H54 (cell line): ENCODE measurements around the gene FMN2.
A peak's percentile ranks its signal among the peaks of the same experiment; 100 is the strongest.

Experiments used
- DNase-seq: peaks from one replicate; pipeline ENCODE4 v3.0.0; 2011; ENCODE audit warnings: low spot score, mixed read lengths; ENCODE audit not compliant: insufficient read length
- FAIRE-seq: peaks from 3 replicates; lab custom pipeline; 2011; peaks lifted over from hg19 to GRCh38; lab: Jason Lieb, UNC
- POLR2A ChIP-seq: IDR thresholded peaks from 2 replicates; pipeline ENCODE4 v1.6.1; 2011; ENCODE audit warnings: low read depth, mild to moderate bottlenecking, low read length

FMN2 gene

DNA sequence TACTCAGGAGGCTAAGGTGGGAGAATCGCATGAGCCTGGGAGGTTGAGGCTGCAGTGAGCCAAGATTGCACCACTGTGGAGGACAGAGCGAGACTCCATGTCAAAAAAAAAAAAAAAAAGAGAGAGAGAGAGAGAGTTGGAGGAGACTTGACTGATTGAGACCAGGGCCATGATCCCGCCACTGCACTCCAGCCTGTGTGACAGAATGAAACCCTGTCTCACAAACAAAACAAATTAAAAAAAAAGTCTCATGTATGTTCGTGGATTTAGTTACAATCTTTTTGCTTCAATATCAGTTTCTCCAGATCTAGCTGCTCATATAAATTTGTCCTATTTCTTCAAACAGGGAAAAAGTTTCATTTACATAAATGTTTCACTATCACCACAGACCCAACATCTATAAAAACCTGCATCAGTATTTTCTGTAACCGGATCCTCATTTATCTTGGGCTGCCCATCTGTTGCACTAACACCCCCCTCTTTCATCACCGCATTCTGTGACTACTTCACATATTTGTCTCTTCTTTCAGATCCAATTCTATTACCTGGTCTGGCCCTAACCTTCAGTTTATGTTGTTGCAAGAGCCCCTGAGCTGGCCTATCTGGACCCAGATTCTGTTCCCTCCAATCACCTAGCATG lies 393.2 kb downstream of the FMN2 start:
- no peak for FAIRE-seq
- no peak for TF ChIP-seq POLR2A
- DNase-seq: no peak

DNA sequence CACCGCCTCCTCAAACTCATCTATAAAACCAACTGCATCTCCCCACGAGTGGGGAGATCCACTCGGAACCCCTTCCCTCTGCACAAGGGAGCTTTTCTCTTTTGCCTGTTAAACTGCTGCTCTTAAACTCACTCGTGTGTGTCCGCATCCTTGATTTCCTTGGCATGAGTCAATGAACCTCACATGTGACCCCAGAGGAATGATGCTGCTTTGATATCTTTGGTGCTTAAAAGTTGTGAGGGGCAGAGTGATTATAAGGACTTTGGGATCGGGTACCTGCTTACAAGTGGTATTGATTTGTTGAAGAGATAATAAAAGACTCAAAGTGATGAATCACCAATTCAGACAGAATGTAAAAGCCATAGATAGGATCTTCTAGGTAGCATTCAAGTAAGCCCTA lies 394.9 kb downstream of the FMN2 start:
- no peak for DNase-seq
- FAIRE-seq: no peak
- no peak for TF ChIP-seq POLR2A

DNA sequence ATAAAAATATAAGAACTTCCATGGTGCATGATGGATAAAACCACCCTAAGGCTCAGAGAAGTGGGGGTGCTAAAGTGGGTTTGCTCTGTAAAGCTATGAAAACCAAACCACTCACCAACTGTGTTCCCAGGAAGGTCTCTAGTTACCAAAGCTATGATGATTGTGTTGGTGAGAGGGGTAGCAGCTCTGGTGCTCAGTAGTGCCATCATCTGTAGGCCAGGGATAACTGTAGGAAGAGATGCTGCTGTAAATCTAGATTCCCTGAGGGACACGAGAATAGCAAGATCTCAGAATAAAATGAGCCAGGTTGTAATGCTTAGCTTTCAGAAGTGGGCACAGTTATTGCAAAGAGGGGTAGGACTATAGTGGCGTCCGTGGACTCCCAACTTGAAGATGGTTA lies 395.8 kb downstream of the FMN2 start:
- no peak for TF ChIP-seq POLR2A
- FAIRE-seq: no peak
- DNase-seq: no peak

DNA sequence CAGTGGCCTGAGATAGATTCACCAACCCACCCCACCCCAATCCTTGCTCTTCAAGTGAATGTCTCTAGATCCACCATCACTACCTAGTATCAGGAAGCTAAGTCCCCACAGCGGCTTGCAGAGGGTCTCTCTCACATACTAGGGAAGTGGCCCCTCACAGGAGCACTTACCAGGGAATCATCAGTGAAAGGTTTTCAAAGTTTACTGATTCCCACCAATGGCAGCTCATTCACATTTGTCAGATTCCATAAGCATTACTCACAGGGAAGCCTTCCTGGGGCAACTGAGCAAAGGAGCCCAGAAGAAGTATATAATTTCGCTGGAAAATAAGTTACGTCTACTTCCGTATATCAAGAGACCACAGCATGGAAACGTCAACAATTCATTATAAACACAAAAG lies 399.5 kb downstream of the FMN2 start:
- no peak for FAIRE-seq
- TF ChIP-seq POLR2A: no peak
- DNase-seq: peak; percentile 62

DNA sequence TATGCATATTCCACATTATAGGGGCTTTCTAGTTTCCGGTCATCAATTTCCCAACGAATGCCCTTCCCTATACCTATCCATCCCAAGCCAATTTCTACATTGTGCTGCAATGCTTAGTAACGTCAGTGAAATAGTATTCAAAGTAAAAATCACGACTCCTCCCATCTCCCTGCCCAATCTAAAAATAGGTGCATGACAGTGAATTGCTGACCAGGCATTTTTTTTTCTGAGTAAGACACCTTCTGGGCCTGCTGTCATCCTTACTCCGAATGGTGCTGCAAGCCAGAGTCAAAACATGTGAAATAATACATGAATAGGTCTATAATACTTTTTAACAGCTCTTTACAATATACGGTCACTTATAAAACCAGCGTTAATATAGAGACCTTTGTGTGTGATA lies 400.1 kb downstream of the FMN2 start:
- DNase-seq (no peak), FAIRE-seq (no peak)
- TF ChIP-seq POLR2A: no peak

DNA sequence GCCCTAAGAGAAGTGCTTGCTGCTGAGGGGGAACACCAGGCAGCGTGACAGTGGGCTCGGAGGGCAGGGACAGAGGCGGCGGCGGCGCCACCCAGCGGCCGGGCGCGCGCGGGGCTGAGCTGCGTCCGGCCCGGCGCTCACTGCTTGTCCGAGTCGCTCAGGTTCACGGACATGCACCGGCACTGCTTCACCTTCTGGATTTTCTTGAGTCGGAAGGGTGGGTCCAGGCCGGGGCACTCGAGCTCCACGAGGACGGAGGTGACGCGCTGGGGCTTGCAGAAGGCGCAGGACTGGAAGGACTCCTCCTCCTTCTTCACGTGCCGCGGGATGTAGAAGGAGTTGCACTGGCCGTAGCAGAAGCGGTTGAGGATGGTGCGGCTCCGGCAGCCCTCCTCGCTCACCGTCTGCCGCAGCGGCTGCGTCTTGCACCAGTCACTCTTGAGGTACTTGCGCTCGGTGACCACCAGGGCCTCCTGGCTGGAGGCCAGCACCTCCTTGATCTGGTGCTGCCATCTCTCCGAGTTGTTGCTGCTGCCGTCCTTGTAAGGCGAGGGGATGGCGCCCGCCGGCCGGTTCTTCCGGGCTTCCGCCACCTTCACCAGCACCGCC lies 401.3 kb downstream of the FMN2 start:
- DNase-seq (no peak), FAIRE-seq (no peak)
- no peak for TF ChIP-seq POLR2A

DNA sequence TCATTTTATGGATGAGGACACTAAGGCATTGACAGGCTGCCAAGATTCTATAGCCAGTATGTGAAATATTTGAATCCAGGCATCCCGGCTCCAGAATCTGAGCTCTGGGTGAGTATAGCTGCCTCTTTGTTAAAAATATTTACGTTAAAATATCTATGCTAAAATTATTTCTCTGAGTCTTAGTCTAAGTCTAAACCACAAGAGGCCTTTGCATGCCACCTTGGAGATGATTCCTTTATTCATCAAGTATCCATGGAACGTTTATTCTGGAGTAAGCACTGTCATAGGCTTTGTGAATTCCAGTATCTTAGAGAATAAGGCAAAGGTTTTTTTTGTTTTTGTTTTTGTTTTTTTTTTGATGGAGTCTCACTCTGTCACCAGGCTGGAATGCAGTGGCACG lies 403.9 kb downstream of the FMN2 start:
- no peak for TF ChIP-seq POLR2A

DNA sequence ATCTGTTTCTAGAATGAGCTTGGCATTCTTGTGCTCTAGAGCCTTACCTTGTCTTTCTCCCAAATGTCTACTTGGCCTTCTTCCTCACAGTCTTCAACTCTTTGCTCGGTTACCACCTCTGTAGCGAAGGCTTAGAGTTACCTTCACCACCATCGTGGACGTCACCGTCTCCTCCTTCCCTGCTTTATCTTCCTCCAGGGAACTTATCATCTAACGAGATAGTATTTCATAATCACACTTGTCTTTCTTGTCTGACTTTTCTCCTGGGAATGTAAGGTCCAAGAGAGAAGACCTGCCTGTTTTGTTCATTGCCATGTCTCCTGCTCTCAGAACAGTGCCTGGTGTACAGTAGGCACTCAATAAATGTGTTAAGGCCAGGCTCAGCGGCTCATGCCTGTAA lies 404.7 kb downstream of the FMN2 start:
- DNase-seq (no peak), FAIRE-seq (no peak)
- no peak for TF ChIP-seq POLR2A

More for the DNA sequence above, 403.9 kb downstream of the FMN2 start:
- FAIRE-seq (no peak), DNase-seq (no peak)

DNA sequence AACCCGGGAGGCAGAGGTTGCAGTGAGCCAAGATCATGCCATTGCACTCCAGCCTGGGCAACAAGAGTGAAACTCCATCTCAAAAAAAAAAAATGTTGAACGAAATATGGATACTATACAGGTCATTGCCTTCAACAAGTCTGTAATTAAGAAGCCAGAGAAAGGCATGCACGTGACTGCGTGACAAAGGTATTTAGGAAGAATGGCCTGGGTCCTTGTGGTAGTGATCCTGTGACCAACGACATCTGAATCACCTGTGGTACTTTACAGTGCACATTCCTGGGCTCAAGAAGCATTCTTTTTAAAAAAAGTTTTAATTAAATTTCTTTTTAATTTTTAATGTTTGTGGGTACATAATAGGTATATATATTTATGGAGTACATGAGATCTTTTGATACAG lies 405.3 kb downstream of the FMN2 start:
- DNase-seq: no peak
- no peak for FAIRE-seq
- no peak for TF ChIP-seq POLR2A

DNA sequence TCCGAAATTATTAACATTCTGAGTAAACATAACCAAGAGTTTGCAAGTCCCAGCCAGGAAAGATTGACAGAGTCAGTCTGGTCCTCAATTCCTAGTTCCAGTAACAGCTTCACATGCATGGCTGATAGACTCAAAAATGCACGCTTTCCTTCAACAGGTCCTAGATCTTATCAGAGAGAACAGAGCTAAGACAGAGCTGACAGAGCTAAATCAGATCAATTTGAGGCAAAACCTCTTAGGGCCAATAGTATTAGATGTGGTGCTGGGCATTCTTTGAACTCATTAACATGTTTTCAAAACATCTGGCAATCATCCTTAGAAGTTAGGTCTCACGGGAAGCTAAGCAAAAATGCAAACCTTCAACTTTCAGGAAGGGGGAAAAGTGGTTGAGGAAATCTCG lies 406.2 kb downstream of the FMN2 start:
- FAIRE-seq: no peak
- no peak for TF ChIP-seq POLR2A
- DNase-seq: no peak

DNA sequence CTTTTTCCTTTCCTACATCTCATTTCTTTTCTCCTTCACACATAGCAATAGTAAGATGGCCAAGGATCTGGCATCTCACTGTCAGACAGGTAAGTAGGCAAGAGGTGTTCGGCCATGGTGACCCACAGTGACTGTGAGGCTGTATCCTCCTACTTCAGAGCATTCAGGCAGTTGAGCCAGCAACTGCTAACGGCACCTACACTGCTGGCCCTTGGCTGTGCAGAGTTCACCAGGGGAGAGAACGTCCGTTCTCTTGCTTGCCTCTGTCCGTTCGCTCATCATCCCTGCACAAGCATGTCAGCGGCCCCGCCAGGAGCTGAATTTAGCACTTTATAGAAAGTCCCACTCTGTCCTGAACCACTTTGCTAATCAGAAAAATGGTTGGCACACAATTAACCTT lies 406.7 kb downstream of the FMN2 start:
- DNase-seq (no peak), FAIRE-seq (no peak)
- no peak for TF ChIP-seq POLR2A

DNA sequence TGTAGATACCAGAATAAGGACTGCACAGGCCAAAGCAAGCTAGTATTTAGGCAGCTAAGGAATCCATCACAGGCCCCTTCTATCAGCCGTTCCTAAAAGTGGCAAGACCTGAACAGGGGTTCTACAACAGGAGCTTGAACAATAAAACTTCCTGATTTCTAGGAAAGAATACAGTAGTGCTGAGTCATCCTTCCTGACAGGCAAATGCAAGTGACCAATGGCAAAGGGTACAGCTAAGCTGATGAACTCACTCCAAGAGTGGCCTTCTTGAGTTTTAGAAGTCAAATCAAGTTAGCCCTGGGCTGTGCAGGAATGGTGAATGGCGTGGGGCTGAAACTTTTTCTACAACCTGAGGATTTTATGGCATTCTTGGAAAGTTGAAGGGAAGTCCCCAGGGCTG lies 407.3 kb downstream of the FMN2 start:
- FAIRE-seq (peak; percentile 27), DNase-seq (peak; percentile 48)
- no peak for TF ChIP-seq POLR2A

DNA sequence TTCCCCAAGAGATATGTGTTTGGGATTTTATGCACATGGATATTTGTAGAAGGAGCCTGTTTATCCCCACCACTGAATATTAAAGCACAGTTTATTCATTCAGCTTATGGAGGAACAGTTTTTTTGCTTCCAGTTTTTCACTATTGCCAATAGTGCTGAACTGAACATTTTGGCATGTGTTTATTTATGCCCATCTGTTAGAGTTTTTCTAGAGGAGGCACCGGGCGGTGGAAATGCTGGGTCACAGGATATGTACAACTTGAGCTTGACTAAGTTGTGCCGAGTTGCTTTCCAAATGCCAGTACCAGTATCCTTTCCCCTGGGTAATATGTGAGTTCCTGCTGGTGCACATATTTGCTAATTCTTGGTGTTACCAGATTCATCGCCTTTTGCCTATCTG lies 409.0 kb downstream of the FMN2 start:
- no peak for TF ChIP-seq POLR2A
- no peak for FAIRE-seq
- no peak for DNase-seq

DNA sequence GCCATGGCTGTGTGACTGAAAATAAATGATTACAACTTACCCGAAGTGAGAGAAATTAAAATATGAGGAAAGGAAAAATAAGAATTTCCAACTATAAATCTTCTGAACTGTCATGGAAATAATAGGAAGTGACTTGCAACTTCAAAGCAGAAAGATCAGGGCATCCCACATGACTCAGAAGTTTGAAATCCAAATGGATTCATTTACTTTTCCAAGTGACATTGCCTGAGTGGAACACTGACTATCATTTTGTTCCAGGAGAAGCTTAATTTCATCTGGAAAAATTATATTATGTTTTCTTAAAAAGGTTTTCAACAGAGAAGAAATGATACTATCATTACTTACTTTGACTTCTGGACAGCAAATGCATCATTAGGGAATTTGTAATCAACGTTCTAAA lies 409.4 kb downstream of the FMN2 start:
- peak; percentile 42 for DNase-seq
- no peak for FAIRE-seq
- no peak for TF ChIP-seq POLR2A

DNA sequence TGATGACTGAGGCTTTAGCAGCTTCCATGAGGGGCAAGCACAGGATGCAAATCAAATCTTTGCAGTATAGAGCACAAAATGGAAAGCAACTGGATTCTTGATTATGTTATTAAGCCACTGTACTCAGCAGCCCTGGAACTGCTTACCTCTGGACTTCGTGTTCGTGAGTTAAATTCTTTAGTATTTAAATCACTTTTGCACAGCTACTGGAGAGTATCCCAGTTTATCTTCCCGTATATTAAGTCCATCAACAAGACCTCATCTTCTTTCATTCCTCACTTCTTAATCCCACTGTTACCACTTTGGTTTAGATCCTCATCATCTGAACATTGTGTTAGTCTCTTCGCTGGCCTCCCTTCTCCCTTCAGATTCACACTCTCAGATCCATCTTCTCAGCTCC lies 411.4 kb downstream of the FMN2 start:
- no peak for FAIRE-seq
- no peak for TF ChIP-seq POLR2A
- no peak for DNase-seq
